NCI-H2196 (cell line): ENCODE measurements around the gene KDM4B.
A peak's percentile ranks its signal among the peaks of the same experiment; 100 is the strongest.
"Not testable (repeated sequence)": the region's sequence is repeated elsewhere in the genome, so short reads cannot be mapped to it uniquely, and the experiment has no call there.

Source experiments
- DNase-seq: peaks from one replicate; lab custom pipeline; 2025; ENCODE audit not compliant: unreplicated experiment; lab: John Stamatoyannopoulos, UW

Gene KDM4B

GRCh38 chr19:5160158-5160795, 191.4 kb downstream of the KDM4B start:
- not testable (repeated sequence) for DNase-seq

GRCh38 chr19:5164845-5165696, 196.2 kb downstream of the KDM4B start:
- not testable (repeated sequence) for DNase-seq

GRCh38 chr19:5165697-5166019, 196.7 kb downstream of the KDM4B start:
- no peak for DNase-seq

- DNase-seq = no peak
These were observed 197.3 kb downstream of the KDM4B start for GRCh38 chr19:5166262-5166661.

GRCh38 chr19:5170329-5170745, 201.4 kb downstream of the KDM4B start:
- DNase-seq = peak; percentile 6

- no peak for DNase-seq
These were observed 202.8 kb downstream of the KDM4B start for GRCh38 chr19:5171711-5172110.

- no peak for DNase-seq
These were observed 204.1 kb downstream of the KDM4B start for GRCh38 chr19:5172859-5173630.

GRCh38 chr19:5173993-5174392, 205.1 kb downstream of the KDM4B start:
- DNase-seq = no peak

GRCh38 chr19:5177745-5178450, 209.0 kb downstream of the KDM4B start:
- no peak for DNase-seq

GRCh38 chr19:5178841-5179240, 209.9 kb downstream of the KDM4B start:
- no peak for DNase-seq

- DNase-seq = no peak
These were observed 210.3 kb downstream of the KDM4B start for GRCh38 chr19:5179256-5179655.

GRCh38 chr19:5181329-5181728, 212.4 kb downstream of the KDM4B start:
- no peak for DNase-seq

GRCh38 chr19:5182751-5183150, 213.8 kb downstream of the KDM4B start:
- DNase-seq = no peak

- DNase-seq = no peak
These were observed 214.7 kb downstream of the KDM4B start for GRCh38 chr19:5183616-5184015.

- DNase-seq = no peak
These were observed 216.0 kb downstream of the KDM4B start for GRCh38 chr19:5184930-5185329.

- no peak for DNase-seq
These were observed 217.6 kb downstream of the KDM4B start for GRCh38 chr19:5186293-5187050.

- DNase-seq = no peak
These were observed 219.8 kb downstream of the KDM4B start for GRCh38 chr19:5188548-5189317.

- no peak for DNase-seq
These were observed 220.3 kb downstream of the KDM4B start for GRCh38 chr19:5189318-5189607.

GRCh38 chr19:5191091-5191490, 222.2 kb downstream of the KDM4B start:
- DNase-seq = no peak

- no peak for DNase-seq
These were observed 223.7 kb downstream of the KDM4B start for GRCh38 chr19:5192568-5192967.
